Right lobe of liver (tissue), 6 donors: ENCODE measurements around the gene STX17. TPM values are rescaled to one million over a fixed set of nuclear protein-coding genes. Genes with fewer than 3 reads are reported as not detected.

ENCODE experiments used
- ATAC-seq, 4 donors: fragments of 200-7000 bp; cut with Tn5 transposase; one replicate each; pipeline ENCODE4 v1.9.1; 2020; ENCODE audit warnings: mild to moderate bottlenecking in 4 of 4, moderate library complexity in 4 of 4
- DNase-seq, 3 donors: peaks; one replicate each; pipeline ENCODE4 v3.0.0-alpha.2; 2020
- H3K27ac ChIP-seq, 3 donors: fragments of 200-600 bp; one replicate each; pipeline ENCODE4 v1.8.0; 2022
- H3K27me3 ChIP-seq, 2 donors: fragments of 200-600 bp; one replicate each; pipeline ENCODE4 v1.8.0; 2022
- H3K36me3 ChIP-seq, 4 donors: fragments of 200-600 bp; sonication (generic) in 1 of 4; one replicate each; pipeline versions ENCODE4 v1.5.1 to v1.8.0; 2017 to 2022; ENCODE audit warnings: control low read depth in 1 of 4
- H3K4me1 ChIP-seq, 4 donors: fragments of 200-600 bp; sonication (generic) in 1 of 4; one replicate each; pipeline versions ENCODE4 v1.5.1 to v1.8.0; 2017 to 2022; ENCODE audit warnings: control low read depth in 1 of 4
- H3K4me3 ChIP-seq, 3 donors: fragments of 200-600 bp; one replicate each; pipeline ENCODE4 v1.8.0; 2022
- H3K9me3 ChIP-seq, 4 donors: fragments of 200-600 bp; sonication (generic) in 1 of 4; one replicate each; pipeline versions ENCODE4 v1.5.1 to v1.8.0; 2017 to 2022; ENCODE audit warnings: control low read depth in 1 of 4
- POLR2A ChIP-seq: fragments of 450-650 bp; IDR thresholded peaks from one replicate; pipeline ENCODE4 v1.6.1; 2017; ENCODE audit warnings: antibody characterized with exemption, mild to moderate bottlenecking
- WGBS: methylation state at CpG from one replicate; pipeline ENCODE4 v1.1.6; 2018; ENCODE audit warnings: low coverage, low lambda C conversion rate; ENCODE audit not compliant: insufficient coverage; ENCODE audit errors: missing lambda C conversion rate; 5-methylcytosine and 5-hydroxymethylcytosine counted together
- intact Hi-C, 2 donors: fragments of 100-400 bp; cut with DNase I; formaldehyde crosslinking; loops; one replicate each; pipeline versions ENCODE4 v1.11.2 to v1.14.1; 2022
- total RNA-seq, 6 experiments: library from RNA; depleted of rRNA in 2 of 6; stranded (reverse); fragments of >200 nt in 2 of 6; fragmentation: NEBNext Ultra II Directional in 3 of 6; extraction: Animal tissue kit (Norgen Biotek cat#: 25700) in 3 of 6; gene quantifications; one replicate each; pipeline versions ENCODE4 v1.1.0 to v1.2.4, GENCODE V29; 2016 to 2023
- TF ChIP-seq, protein P1 (sequence below), 4 donors: fragments of 200-600 bp in 3 of 4; fragments of 450-650 bp in 1 of 4; IDR thresholded peaks; one replicate each; pipeline versions ENCODE4 v1.5.1 to v1.8.0; 2016 to 2022; ENCODE audit warnings: antibody characterized with exemption in 4 of 4, mild to moderate bottlenecking in 2 of 4
- donor health status: DM: no; HTN: yes; CAD: no.
- donor health status: DM: no; HTN: no; CAD: no.
- donor health status: DM: no; HTN: no; CAD: no.
- donor health status: DM: no; HTN: yes; CAD: no.
- donor health status: DM: no; HTN: yes; CAD: no.

STX17 gene
- total RNA-seq, 6 experiments from 2014 or later: 19.9 to 28.2 (median 23.2) TPM

DNA sequence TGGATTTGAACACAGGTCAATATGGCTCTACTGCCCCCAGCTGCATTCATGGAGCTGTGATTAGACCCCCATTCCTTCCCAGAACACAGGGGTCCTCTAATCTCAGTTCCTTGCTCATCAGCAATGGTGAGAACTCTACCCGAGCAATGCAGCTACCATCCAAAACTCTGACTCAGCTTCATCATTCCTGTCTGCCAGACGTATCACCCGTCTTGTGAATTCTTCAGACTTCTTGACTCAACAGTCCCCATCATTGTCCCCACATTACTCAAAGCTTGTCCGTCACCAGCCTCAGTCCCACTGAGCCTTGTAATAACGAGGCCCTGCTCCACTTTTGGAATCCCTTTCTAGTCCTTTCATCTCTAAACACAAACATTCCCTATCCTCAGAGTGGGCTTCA lies 36.3 kb upstream of the STX17 start:
- TF ChIP-seq POLR2A: no peak
- TF ChIP-seq, protein P1, sequence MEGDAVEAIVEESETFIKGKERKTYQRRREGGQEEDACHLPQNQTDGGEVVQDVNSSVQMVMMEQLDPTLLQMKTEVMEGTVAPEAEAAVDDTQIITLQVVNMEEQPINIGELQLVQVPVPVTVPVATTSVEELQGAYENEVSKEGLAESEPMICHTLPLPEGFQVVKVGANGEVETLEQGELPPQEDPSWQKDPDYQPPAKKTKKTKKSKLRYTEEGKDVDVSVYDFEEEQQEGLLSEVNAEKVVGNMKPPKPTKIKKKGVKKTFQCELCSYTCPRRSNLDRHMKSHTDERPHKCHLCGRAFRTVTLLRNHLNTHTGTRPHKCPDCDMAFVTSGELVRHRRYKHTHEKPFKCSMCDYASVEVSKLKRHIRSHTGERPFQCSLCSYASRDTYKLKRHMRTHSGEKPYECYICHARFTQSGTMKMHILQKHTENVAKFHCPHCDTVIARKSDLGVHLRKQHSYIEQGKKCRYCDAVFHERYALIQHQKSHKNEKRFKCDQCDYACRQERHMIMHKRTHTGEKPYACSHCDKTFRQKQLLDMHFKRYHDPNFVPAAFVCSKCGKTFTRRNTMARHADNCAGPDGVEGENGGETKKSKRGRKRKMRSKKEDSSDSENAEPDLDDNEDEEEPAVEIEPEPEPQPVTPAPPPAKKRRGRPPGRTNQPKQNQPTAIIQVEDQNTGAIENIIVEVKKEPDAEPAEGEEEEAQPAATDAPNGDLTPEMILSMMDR (IDR thresholded peaks at IDR 0.05): no peak
- ATAC-seq (no peak), DNase-seq (no peak)
- H3K27ac ChIP-seq: no peak overlapping the region
- H3K9me3 ChIP-seq: no peaks in the 10 kb centered on the region
- no peaks in the 10 kb centered on the region for H3K36me3 ChIP-seq
- H3K4me3 ChIP-seq: no peak overlapping the region
- H3K4me1 ChIP-seq: no peaks in the 10 kb centered on the region
- WGBS: 84% methylated on average over 4 of the region's 5 CpGs
- H3K27me3 ChIP-seq: no peaks in the 10 kb centered on the region
- intact Hi-C loops: no loop called here

DNA sequence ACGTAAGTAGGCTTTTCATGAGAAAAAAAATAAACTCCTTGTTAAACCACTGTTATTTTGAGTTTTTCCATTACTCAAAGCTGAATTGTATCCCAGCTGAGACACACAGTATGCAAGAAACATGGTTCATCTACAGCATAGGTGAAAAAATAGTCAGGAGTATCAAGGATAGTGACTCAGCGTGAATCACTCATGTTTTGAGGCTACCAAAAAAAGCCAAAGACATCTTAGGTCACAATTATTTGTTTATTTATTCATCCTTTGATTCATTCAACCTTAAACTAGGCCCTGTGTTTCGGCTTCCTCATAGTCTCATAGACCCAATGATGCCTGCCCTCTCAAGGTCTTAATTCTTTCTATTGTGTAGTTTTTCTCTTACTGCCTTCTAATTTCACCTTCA lies 32.9 kb upstream of the STX17 start:
- ATAC-seq (no peak), DNase-seq (no peak)
- Histone ChIP-seq H3K4me1 (no peaks in the 10 kb centered on the region), H3K36me3 (no peaks in the 10 kb centered on the region), H3K9me3 (no peaks in the 10 kb centered on the region), H3K27ac (no peak overlapping the region), H3K27me3 (no peaks in the 10 kb centered on the region), H3K4me3 (no peak overlapping the region)
- intact Hi-C loops: no loop called here
- TF ChIP-seq, protein P1 (IDR thresholded peaks at IDR 0.05): no peak
- TF ChIP-seq POLR2A: no peak
- WGBS: 85% methylated on average over 3 of the region's 3 CpGs

DNA sequence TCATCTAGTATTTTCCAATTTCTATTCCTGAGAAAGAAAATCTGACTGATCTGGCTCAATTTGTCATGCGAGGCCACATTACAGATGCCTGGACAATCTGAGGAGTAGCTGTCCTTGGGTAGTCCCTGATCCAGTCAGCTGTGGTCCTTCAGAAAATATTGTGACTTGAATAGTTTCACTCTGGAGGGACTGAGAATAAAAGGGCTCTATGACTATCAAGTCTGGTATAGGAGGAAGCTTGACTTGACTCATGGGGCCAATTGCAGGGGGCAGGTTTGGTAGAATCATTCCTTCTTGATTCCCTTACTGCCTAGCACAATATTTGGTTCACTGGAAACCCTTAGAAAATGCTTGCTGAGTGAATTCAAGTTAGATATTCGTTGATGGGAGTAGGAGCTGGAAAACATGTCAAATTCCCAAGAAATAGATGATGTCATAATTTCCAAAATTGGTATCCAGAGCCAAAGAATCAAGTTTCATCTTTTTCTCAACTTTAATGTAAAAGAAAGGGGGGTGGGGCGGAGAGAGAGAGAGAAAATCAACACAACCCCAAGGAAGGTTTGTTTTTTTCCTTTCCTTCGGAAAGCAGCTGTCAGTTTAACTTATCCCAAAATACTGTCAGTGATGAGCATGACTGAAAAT lies 32.4 kb upstream of the STX17 start:
- intact Hi-C loops: no loop called here
- H3K36me3 ChIP-seq: no peaks in the 10 kb centered on the region
- no peaks in the 10 kb centered on the region for H3K27me3 ChIP-seq
- TF ChIP-seq, protein P1 (IDR thresholded peaks at IDR 0.05): no peak
- TF ChIP-seq POLR2A: no peak
- DNase-seq: no peak
- H3K27ac ChIP-seq: no peak overlapping the region
- H3K4me1 ChIP-seq: no peaks in the 10 kb centered on the region
- no peak for ATAC-seq
- WGBS: 74% methylated on average over 4 of the region's 4 CpGs
- no peaks in the 10 kb centered on the region for H3K9me3 ChIP-seq
- H3K4me3 ChIP-seq: no peak overlapping the region

DNA sequence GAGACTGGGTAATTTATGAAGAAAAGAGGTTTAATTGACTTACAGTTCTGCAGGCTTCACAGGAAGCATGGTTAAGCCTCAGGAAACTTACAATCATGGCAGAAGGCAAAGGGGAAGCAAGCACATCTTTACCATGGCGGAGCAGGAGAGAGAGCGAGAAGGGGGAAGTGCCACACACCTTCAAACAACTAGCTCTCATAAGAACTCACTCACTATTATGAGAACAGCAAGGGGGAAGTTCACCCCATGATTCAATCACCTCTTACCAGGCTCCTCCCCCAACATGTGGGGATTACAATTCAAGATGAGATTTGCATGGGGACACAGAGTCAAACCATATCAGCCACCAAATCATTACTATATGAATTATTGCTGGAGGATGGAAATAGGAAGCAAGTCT lies 30.3 kb upstream of the STX17 start:
- no peak for DNase-seq
- H3K4me1 ChIP-seq: no peaks in the 10 kb centered on the region
- intact Hi-C loops: no loop called here
- no peak overlapping the region for H3K4me3 ChIP-seq
- 100% methylated on average over 1 of the region's 2 CpGs for WGBS
- no peak for ATAC-seq
- no peaks in the 10 kb centered on the region for H3K36me3 ChIP-seq
- H3K27me3 ChIP-seq: no peaks in the 10 kb centered on the region
- TF ChIP-seq, protein P1 (IDR thresholded peaks at IDR 0.05): no peak
- TF ChIP-seq POLR2A: no peak
- no peaks in the 10 kb centered on the region for H3K9me3 ChIP-seq
- no peak overlapping the region for H3K27ac ChIP-seq

DNA sequence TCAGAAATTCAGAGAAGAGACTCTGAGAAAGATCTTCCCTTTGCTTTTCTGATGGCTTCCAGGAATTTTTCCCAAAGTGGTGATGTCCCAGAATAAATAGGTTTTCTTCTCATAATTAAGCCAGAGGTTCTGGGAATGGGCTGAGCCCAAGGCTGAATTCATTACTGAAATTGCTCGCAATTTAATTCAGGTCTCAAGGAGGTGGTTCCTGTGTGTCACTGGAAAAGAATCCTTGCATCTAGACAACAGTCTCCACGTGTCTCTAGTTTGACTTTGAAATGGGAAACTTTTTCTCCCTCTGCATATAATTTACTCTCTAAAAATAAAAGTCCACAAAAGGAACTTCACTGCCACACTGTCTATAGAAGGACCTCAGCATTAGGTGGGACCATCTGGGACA lies 27.8 kb upstream of the STX17 start:
- no peak overlapping the region for H3K27ac ChIP-seq
- no peak for ATAC-seq
- intact Hi-C loops: no loop called here
- WGBS: 100% methylated on average over 1 of the region's 2 CpGs
- no peaks in the 10 kb centered on the region for H3K27me3 ChIP-seq
- no peaks in the 10 kb centered on the region for H3K4me1 ChIP-seq
- no peak overlapping the region for H3K4me3 ChIP-seq
- TF ChIP-seq, protein P1 (IDR thresholded peaks at IDR 0.05): no peak
- no peak for TF ChIP-seq POLR2A
- no peaks in the 10 kb centered on the region for H3K36me3 ChIP-seq
- no peak for DNase-seq
- no peaks in the 10 kb centered on the region for H3K9me3 ChIP-seq
